ENCODE data around the gene SPP1. TPM values are rescaled to one million over a fixed set of nuclear protein-coding genes. Genes with fewer than 3 reads are reported as not detected.

The SPP1 gene
- total RNA-seq, 1 experiment from 2014 or later: 88.2 TPM

Other genes starting within 250 kb of the SPP1 start
- not detected in 2 replicates for gene IBSP, start 176.2 kb upstream of the SPP1 start, total RNA-seq (2014; rRNA removed; shearing (Covaris generic))
- gene MEPE, start 142.7 kb upstream of the SPP1 start, total RNA-seq (2014; rRNA removed; shearing (Covaris generic)): not detected in 2 replicates
- 16.6 and 19.4 TPM in 2 replicates for gene PKD2, start 31.9 kb downstream of the SPP1 start, total RNA-seq (2014; rRNA removed; shearing (Covaris generic))
- gene ABCG2, start 182.9 kb downstream of the SPP1 start, total RNA-seq (2014; rRNA removed; shearing (Covaris generic)): 3.3 and 9.0 TPM in 2 replicates

All from H7 (cell line).